GM19397 (cell line): Measurements from ENCODE around the gene KCTD2.
"Not testable (repeated sequence)": the region's sequence is repeated elsewhere in the genome, so short reads cannot be mapped to it uniquely, and the experiment has no call there.

Experiments used
- ATAC-seq: cut with Tn5 transposase; IDR thresholded peaks from one replicate; pipeline ENCODE4 v1.9.1; 2021; ENCODE audit warnings: mild to moderate bottlenecking, moderate library complexity; ENCODE audit not compliant: unreplicated experiment

The KCTD2 gene

GRCh38 chr17:75049057-75049456 is 2.0 kb downstream of the KCTD2 start:
- ATAC-seq = no peak

- ATAC-seq = no peak
Observed at GRCh38 chr17:75049706-75050105, 2.7 kb downstream of the KCTD2 start.

GRCh38 chr17:75051941-75052340 is 4.9 kb downstream of the KCTD2 start:
- ATAC-seq = no peak

- ATAC-seq = no peak
Observed at GRCh38 chr17:75059369-75060345, 12.6 kb downstream of the KCTD2 start.

- no peak for ATAC-seq
Observed at GRCh38 chr17:75060434-75061054, 13.5 kb downstream of the KCTD2 start.

GRCh38 chr17:75061055-75061438 is 14.0 kb downstream of the KCTD2 start:
- no peak for ATAC-seq

GRCh38 chr17:75061618-75062017 is 14.6 kb downstream of the KCTD2 start:
- ATAC-seq = no peak

GRCh38 chr17:75063201-75063600 is 16.2 kb downstream of the KCTD2 start:
- ATAC-seq = no peak

GRCh38 chr17:75063626-75064025 is 16.6 kb downstream of the KCTD2 start:
- ATAC-seq = no peak

GRCh38 chr17:75064040-75064439 is 17.0 kb downstream of the KCTD2 start:
- no peak for ATAC-seq

- ATAC-seq = no peak
Observed at GRCh38 chr17:75064460-75064859, 17.4 kb downstream of the KCTD2 start.

GRCh38 chr17:75064867-75065561 is 18.0 kb downstream of the KCTD2 start:
- no peak for ATAC-seq

GRCh38 chr17:75065562-75066151 is 18.6 kb downstream of the KCTD2 start:
- no peak for ATAC-seq

- ATAC-seq = no peak
Observed at GRCh38 chr17:75067856-75068255, 20.8 kb downstream of the KCTD2 start.

GRCh38 chr17:75068750-75069149 is 21.7 kb downstream of the KCTD2 start:
- no peak for ATAC-seq

- ATAC-seq = no peak
Observed at GRCh38 chr17:75069783-75070182, 22.8 kb downstream of the KCTD2 start.

GRCh38 chr17:75071478-75072271 is 24.6 kb downstream of the KCTD2 start:
- ATAC-seq = not testable (repeated sequence)

GRCh38 chr17:75072909-75073308 is 25.9 kb downstream of the KCTD2 start:
- ATAC-seq = not testable (repeated sequence)

GRCh38 chr17:75073618-75074047 is 26.6 kb downstream of the KCTD2 start:
- ATAC-seq = no peak

- ATAC-seq = no peak
Observed at GRCh38 chr17:75074532-75074931, 27.5 kb downstream of the KCTD2 start.
